ENCODE data around the gene PRKCB. TPM values are rescaled to one million over a fixed set of nuclear protein-coding genes. Genes with fewer than 3 reads are reported as not detected.

PRKCB gene
- 2.5 TPM for total RNA-seq
- long read RNA-seq, full-length matches to known transcripts, result 2 of 3 reads
- long read RNA-seq, partial matches to known transcripts, result 0 of 3 reads
- long read RNA-seq, other reads (novel, unspliced or antisense), result 1 of 3 reads

DNA sequence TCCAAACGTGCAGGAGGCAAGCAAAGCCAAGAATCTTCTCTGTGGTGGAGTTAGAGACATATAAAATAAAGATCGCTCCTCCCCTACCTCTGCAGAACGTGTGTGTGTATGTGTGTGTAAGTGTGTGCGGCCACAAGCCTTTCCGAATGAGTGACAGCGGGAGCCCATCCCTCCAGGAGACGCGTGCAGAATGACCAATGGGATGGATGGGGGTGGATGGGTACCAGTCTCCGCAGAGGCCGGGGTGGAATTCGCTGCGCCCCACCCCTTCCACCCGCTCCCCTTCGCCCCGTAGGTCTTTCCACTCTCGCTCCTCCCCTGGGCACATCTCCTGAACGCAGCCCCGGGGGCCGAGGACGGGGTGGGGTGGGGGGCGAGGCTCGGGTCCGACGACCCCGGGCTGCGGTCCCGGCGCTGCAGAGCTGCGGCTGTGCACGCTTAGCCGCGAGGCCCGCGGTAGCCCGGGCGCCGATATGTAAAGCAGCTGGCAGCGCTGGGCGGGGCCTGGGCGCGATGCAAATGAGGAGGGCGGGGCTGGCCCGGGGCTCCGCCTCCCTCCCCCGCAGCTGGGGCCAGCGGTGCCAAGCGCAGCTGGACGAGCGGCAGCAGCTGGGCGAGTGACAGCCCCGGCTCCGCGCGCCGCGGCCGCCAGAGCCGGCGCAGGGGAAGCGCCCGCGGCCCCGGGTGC lies at the start of gene PRKCB:
Gene PRKCB (plus strand): TSS at position 594 of the 688 bp plus-strand sequence.
- ATAC-seq (peak; percentile 90), DNase-seq (peak; percentile 84)
- intact Hi-C loops (cut with micrococcal nuclease), result no loop called here

GRCh38 chr16:23786964-23787561 lies 48.7 kb upstream of the PRKCB start:
- DNase-seq, result no peak
- intact Hi-C loops (cut with micrococcal nuclease), result no loop called here
- no peak for ATAC-seq

GRCh38 chr16:23788685-23789084 lies 47.1 kb upstream of the PRKCB start:
- ATAC-seq, result no peak
- intact Hi-C loops (cut with micrococcal nuclease), result no loop called here
- DNase-seq, result no peak

GRCh38 chr16:23795378-23795777 lies 40.4 kb upstream of the PRKCB start:
- intact Hi-C loops (cut with micrococcal nuclease), result no loop called here
- ATAC-seq (no peak), DNase-seq (no peak)

- no peak for ATAC-seq
- no peak for DNase-seq
- intact Hi-C loops (cut with micrococcal nuclease), result no loop called here
These were observed 38.8 kb upstream of the PRKCB start for GRCh38 chr16:23796941-23797340.

GRCh38 chr16:23801378-23801777 lies 34.4 kb upstream of the PRKCB start:
- DNase-seq (peak; percentile 75), ATAC-seq (peak; percentile 80)
- intact Hi-C loops (cut with micrococcal nuclease), result loop anchor here (10.0 kb wide), 1 partner anchor 233 kb away; no protein-coding TSS in a partner anchor

DNA sequence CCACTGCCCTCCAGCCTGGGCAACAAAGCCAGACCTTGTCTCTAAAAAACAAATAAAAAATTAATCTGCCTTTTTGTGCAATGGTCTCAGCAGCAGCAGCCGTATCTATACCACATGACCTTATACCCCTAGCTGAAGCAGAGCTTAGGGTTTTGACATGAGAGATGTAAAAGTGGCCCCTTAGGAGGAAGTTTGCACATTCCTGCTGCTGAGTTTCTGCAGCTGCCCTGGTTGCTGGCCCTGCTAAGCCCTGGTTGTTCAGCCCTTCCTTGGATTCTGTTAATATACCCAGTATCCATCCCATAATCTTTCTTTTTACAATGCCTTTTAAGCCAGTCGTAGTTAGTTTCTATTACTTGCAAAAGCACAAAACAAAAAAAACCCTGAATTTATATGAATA lies 33.0 kb upstream of the PRKCB start:
- intact Hi-C loops (cut with micrococcal nuclease), result loop anchor here (10.0 kb wide), 1 partner anchor 232 kb away; no protein-coding TSS in a partner anchor
- no peak for DNase-seq
- ATAC-seq, result no peak

- peak; percentile 37 for ATAC-seq
- DNase-seq, result peak; percentile 44
- intact Hi-C loops (cut with micrococcal nuclease), result loop anchor here (10.0 kb wide), 1 partner anchor 231 kb away; no protein-coding TSS in a partner anchor
These were observed 32.1 kb upstream of the PRKCB start for GRCh38 chr16:23803591-23804123.

GRCh38 chr16:23807028-23807427 lies 28.8 kb upstream of the PRKCB start:
- DNase-seq (no peak), ATAC-seq (peak; percentile 23)
- intact Hi-C loops (cut with micrococcal nuclease), result loop anchor here (10.0 kb wide), 1 partner anchor 228 kb away; no protein-coding TSS in a partner anchor

DNA sequence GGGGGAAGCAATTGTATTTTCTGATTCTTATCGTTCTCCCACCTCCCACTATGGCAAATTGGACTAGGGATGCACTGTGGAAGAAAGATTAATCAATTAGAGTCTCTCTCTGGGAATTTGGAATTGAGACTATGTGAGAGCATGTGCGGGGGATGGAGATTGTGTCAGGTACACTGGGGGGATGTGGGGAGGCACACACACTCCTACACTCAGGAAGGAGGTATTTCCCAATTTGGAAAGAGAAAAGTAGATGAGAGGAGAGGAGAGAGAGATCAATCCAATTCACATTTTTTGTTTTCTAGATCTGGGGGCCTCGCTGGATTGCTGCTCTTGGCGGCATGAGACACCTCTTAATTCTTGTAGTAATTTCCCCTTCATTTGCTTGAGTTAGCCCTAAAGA lies 14.3 kb upstream of the PRKCB start:
- ATAC-seq, result no peak
- intact Hi-C loops (cut with micrococcal nuclease), result no loop called here

GRCh38 chr16:23821875-23822688 lies 13.7 kb upstream of the PRKCB start:
- no peak for ATAC-seq
- intact Hi-C loops (cut with micrococcal nuclease), result no loop called here

More for the DNA sequence above, 14.3 kb upstream of the PRKCB start:
- DNase-seq, result no peak

DNA sequence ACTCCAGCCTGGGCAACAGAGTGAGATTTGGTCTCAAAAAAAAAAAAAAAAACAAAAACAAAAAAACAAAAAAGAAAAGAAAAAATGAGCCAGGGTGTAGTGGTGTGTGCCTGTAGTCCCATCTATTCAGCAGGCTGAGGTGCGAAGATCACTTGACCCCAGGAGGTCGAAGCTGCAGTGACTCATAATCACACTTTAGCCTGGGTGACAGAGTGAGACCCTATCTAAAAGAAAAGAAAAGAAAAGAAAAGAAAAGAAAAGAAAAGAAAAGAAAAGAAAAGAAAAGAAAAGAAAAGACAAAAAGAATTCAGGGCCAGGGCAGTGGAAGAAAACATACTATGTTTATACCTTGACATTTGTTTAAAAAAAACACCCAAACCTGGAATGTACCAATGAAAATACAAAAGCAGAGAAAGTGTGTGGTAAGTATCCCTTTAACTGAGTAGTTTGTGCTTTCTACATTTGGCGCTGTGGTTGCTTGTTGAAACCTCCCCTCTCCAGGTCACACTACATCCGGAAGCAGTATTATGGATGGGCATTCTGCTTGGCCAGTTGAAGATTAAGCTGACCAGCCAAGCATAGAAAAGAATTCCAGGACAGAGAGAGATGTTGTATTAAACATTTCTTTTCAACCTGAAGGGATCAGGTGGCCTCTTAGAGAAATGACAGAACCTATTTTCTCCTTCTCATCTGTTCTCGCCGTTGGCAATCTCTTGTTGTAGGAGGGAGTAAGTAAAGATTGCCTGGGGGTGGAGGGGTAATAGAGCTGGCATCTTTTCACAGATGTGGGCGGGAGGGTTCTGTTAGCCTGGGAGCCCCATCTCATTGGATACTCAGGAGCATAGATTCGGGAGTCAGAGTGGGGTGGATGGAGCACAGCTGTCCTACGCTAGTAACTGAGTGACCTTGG lies 12.1 kb upstream of the PRKCB start:
- DNase-seq (no peak), ATAC-seq (no peak)
- intact Hi-C loops (cut with micrococcal nuclease), result no loop called here

More at GRCh38 chr16:23821875-23822688, 13.7 kb upstream of the PRKCB start:
- DNase-seq, result no peak

- DNase-seq (no peak), ATAC-seq (no peak)
- intact Hi-C loops (cut with micrococcal nuclease), result no loop called here
These were observed 10.9 kb upstream of the PRKCB start for GRCh38 chr16:23824909-23825308.

GRCh38 chr16:23826528-23827045 lies 9.2 kb upstream of the PRKCB start:
- no peak for DNase-seq
- intact Hi-C loops (cut with micrococcal nuclease), result no loop called here
- ATAC-seq, result peak; percentile 54

DNA sequence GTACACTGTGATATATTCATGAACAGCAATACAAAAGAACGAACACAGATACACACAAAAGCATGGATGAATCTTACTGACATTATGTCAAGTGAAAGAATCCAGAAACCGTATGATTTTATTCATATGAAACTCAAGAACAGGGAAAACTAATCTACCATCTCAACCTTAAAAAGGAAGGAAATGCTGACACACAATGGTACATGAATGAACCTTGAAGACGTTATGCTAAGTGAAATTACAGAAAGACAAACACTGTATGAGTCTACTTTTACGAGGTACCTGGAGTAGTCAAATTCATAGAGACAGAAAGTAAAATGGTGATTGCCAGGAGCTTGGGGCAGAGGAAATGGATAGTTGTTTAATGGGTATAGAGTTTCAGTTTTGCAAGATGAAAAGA lies 8.7 kb upstream of the PRKCB start:
- intact Hi-C loops (cut with micrococcal nuclease), result no loop called here
- DNase-seq (no peak), ATAC-seq (no peak)

DNA sequence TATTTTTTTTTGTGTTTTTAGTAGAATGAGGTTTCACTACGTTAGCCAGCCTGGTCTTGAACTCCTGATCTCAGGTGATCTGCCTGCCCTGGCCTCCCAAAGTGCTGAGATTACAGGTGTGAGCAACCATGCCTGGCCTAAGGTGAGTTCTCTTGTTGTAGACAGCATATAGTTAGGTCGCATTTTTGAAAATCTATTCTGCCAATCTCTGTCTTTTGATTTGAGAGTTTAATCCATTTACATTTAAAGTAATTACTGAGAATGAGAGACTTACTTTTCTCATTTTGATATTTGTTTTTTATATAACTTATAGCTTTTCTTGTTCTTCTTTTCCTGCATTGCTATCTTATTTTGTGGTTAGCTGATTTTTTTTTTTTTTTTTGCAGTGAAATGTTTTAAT lies 6.3 kb upstream of the PRKCB start:
- no peak for DNase-seq
- ATAC-seq, result no peak
- intact Hi-C loops (cut with micrococcal nuclease), result no loop called here

DNA sequence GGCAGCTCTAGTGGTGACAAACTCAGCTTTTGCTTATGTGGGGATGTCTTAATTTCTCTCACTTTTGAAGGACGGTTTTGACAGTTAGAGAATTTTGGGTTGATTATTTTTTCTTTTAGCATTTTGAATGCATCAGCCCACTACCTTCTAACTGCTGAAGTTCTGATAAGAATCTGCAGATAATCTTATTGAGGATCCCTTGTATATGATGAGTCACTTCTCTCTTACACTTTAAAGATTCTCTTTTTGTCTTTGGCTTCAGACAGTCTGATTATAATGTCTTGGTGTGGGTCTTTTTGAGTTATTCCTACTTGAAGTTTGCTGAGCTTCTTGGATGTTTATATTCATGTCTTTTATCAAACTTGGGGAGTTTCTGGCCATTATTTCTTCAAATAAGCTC lies 5.5 kb upstream of the PRKCB start:
- no peak for DNase-seq
- intact Hi-C loops (cut with micrococcal nuclease), result no loop called here
- ATAC-seq, result no peak

GRCh38 chr16:23832882-23833281 lies 2.9 kb upstream of the PRKCB start:
- no peak for ATAC-seq
- intact Hi-C loops (cut with micrococcal nuclease), result no loop called here
- no peak for DNase-seq
